H1 (cell line): ENCODE results near the gene PTPRD. TPM values are rescaled to one million over a fixed set of nuclear protein-coding genes. Genes with fewer than 3 reads are reported as not detected.
"Not testable (repeated sequence)": the region's sequence is repeated elsewhere in the genome, so short reads cannot be mapped to it uniquely, and the experiment has no call there.

Experiments
- CTCF ChIA-PET: fragments of 300-600 bp; sonication (Branson Sonifier 250); formaldehyde crosslinking; loops from one replicate; lab custom pipeline; 2021; ENCODE audit not compliant: partially characterized antibody; lab: Charles Lee
- POLR2A ChIA-PET: fragments of 300-600 bp; sonication (Branson Sonifier 250); formaldehyde crosslinking; loops from one replicate; lab custom pipeline; 2021; ENCODE audit warnings: inconsistent platforms; ENCODE audit not compliant: partially characterized antibody; lab: Charles Lee
- DNase-seq, 2 experiments: peaks; one replicate each; pipeline versions ENCODE4 v3.0.0 to v3.0.0-alpha.2; 2010 to 2022; ENCODE audit warnings: low spot score in 2 of 2, low read depth in 1 of 2, mixed read lengths in 1 of 2
- FAIRE-seq: peaks from 2 replicates; lab custom pipeline; 2011; peaks lifted over from hg19 to GRCh38; lab: Jason Lieb, UNC
- H2AFZ ChIP-seq: 2 replicates; pipeline ENCODE4 v1.8.1; 2012; ENCODE audit warnings: low read length, inconsistent platforms
- H2AK5ac ChIP-seq: 2 replicates; pipeline ENCODE4 v1.6.1; 2013; ENCODE audit warnings: low read depth, low read length
- H2BK120ac ChIP-seq: replicated peaks from 2 replicates; pipeline ENCODE3; 2013; ENCODE audit warnings: low read depth, low read length, inconsistent platforms
- H2BK12ac ChIP-seq: 2 replicates; pipeline ENCODE4 v1.6.1; 2013; ENCODE audit warnings: low read depth, low read length
- H2BK15ac ChIP-seq: 2 replicates; pipeline ENCODE4 v1.6.1; 2013; ENCODE audit warnings: low read length
- H2BK20ac ChIP-seq: 2 replicates; pipeline ENCODE4 v1.6.1; 2013; ENCODE audit warnings: low read length
- H2BK5ac ChIP-seq: 2 replicates; pipeline ENCODE4 v1.6.1; 2013; ENCODE audit warnings: low read depth, low read length
- H3K14ac ChIP-seq: 2 replicates; pipeline ENCODE4 v1.6.1; 2013; ENCODE audit warnings: inconsistent platforms; ENCODE audit not compliant: insufficient read length
- H3K18ac ChIP-seq: 2 replicates; pipeline ENCODE4 v1.6.1; 2013; ENCODE audit warnings: low read length; ENCODE audit errors: extremely low read depth
- H3K23ac ChIP-seq: 2 replicates; pipeline ENCODE4 v1.6.1; 2013; ENCODE audit warnings: inconsistent platforms; ENCODE audit not compliant: insufficient read length
- H3K23me2 ChIP-seq: 2 replicates; pipeline ENCODE4 v1.6.1; 2013; ENCODE audit warnings: low read depth, low read length
- H3K27ac ChIP-seq: 2 replicates; pipeline ENCODE4 v1.6.1; 2011; ENCODE audit warnings: low read depth, low read length, inconsistent platforms
- H3K27me3 ChIP-seq, 4 experiments: replicated peaks in 1 of 4; 1 replicate in 1 of 4; 2 replicates in 3 of 4; pipeline versions ENCODE4 v1.6.1 to v1.8.1; 2011 to 2013; ENCODE audit warnings: low read length in 3 of 4, mild to moderate bottlenecking in 3 of 4, inconsistent platforms in 2 of 4, mixed read lengths in 2 of 4, moderate library complexity in 1 of 4; ENCODE audit not compliant: control insufficient read depth in 3 of 4, insufficient read depth in 3 of 4; ENCODE audit errors: extremely low read depth in 1 of 4
- H3K36me3 ChIP-seq, 4 experiments: 2 replicates each; pipeline versions ENCODE4 v1.6.1 to v1.8.1; 2011 to 2013; ENCODE audit warnings: mild to moderate bottlenecking in 4 of 4, low read length in 3 of 4, moderate library complexity in 2 of 4, control low read depth in 1 of 4, inconsistent platforms in 1 of 4; ENCODE audit not compliant: insufficient read depth in 4 of 4, control insufficient read depth in 2 of 4
- H3K4ac ChIP-seq: replicated peaks from 2 replicates; pipeline ENCODE3; 2013; ENCODE audit warnings: low read length, low read depth, mixed read lengths, inconsistent platforms; ENCODE audit not compliant: insufficient read length
- H3K4me1 ChIP-seq, 4 experiments: replicated peaks in 1 of 4; 1 replicate in 1 of 4; 2 replicates in 3 of 4; pipeline versions ENCODE4 v1.6.1 to v1.8.1; 2011 to 2013; ENCODE audit warnings: low read length in 3 of 4, inconsistent platforms in 2 of 4, mixed read lengths in 1 of 4; ENCODE audit not compliant: insufficient read depth in 4 of 4, control insufficient read depth in 3 of 4
- H3K4me2 ChIP-seq, 2 experiments: 2 replicates each; pipeline versions ENCODE4 v1.6.1 to v1.8.1; 2011 to 2013; ENCODE audit warnings: low read depth in 2 of 2, low read length in 2 of 2, control low read depth in 1 of 2, inconsistent platforms in 1 of 2, mild to moderate bottlenecking in 1 of 2; ENCODE audit not compliant: insufficient read depth in 1 of 2
- H3K4me3 ChIP-seq, 4 experiments: fragments of 200-600, 300-600 bp in 1 of 4; sonication (generic), shearing (Covaris generic), sonication (Bioruptor Twin) in 1 of 4; 2 replicates each; pipeline versions ENCODE4 v1.5.1 to v1.8.1; 2011 to 2016; ENCODE audit warnings: low read length in 4 of 4, low read depth in 3 of 4, control low read depth in 2 of 4, inconsistent platforms in 2 of 4, mild to moderate bottlenecking in 2 of 4, mixed read lengths in 1 of 4, moderate library complexity in 1 of 4; ENCODE audit not compliant: insufficient read depth in 2 of 4; ENCODE audit errors: extremely low read depth in 1 of 4
- H3K56ac ChIP-seq: replicated peaks from 2 replicates; pipeline ENCODE3; 2013; ENCODE audit warnings: low read depth, mild to moderate bottlenecking, mixed read lengths, low read length, inconsistent platforms; ENCODE audit not compliant: insufficient read length
- H3K79me1 ChIP-seq: 2 replicates; pipeline ENCODE4 v1.6.1; 2013; ENCODE audit warnings: low read depth, low read length, control low read depth
- H3K79me2 ChIP-seq, 2 experiments: 2 replicates each; pipeline versions ENCODE4 v1.6.1 to v1.8.1; 2012 to 2013; ENCODE audit warnings: low read length in 2 of 2, mild to moderate bottlenecking in 2 of 2, inconsistent platforms in 1 of 2; ENCODE audit not compliant: insufficient read depth in 2 of 2, control insufficient read depth in 1 of 2
- H3K9ac ChIP-seq, 4 experiments: replicated peaks in 1 of 4; 1 replicate in 1 of 4; 2 replicates in 3 of 4; pipeline versions ENCODE4 v1.6.1 to v1.8.1; 2011 to 2013; ENCODE audit warnings: low read depth in 3 of 4, low read length in 3 of 4, control low read depth in 2 of 4, mild to moderate bottlenecking in 2 of 4, moderate library complexity in 2 of 4, inconsistent platforms in 1 of 4; ENCODE audit errors: extremely low read depth in 1 of 4
- H3K9me3 ChIP-seq, 2 experiments: 2 replicates each; pipeline versions ENCODE4 v1.6.1 to v1.8.1; 2012 to 2013; ENCODE audit warnings: mild to moderate bottlenecking in 2 of 2, moderate library complexity in 2 of 2, control low read depth in 1 of 2, inconsistent platforms in 1 of 2, low read depth in 1 of 2, low read length in 1 of 2, mixed read lengths in 1 of 2; ENCODE audit not compliant: insufficient read depth in 2 of 2
- H4K20me1 ChIP-seq, 2 experiments: replicated peaks in 1 of 2; 2 replicates each; pipeline versions ENCODE3 to v1.8.1; 2011 to 2013; ENCODE audit warnings: inconsistent platforms in 2 of 2, low read length in 2 of 2, mild to moderate bottlenecking in 1 of 2; ENCODE audit not compliant: insufficient read depth in 2 of 2, control insufficient read depth in 1 of 2
- H4K5ac ChIP-seq: 2 replicates; pipeline ENCODE4 v1.6.1; 2013; ENCODE audit warnings: low read length, low read depth, mixed read lengths, inconsistent platforms; ENCODE audit not compliant: insufficient read length
- H4K8ac ChIP-seq: 2 replicates; pipeline ENCODE4 v1.8.0; 2013; ENCODE audit warnings: mild to moderate bottlenecking, moderate library complexity, low read length, inconsistent platforms; ENCODE audit not compliant: insufficient read depth; ENCODE audit errors: extremely low read depth
- H4K91ac ChIP-seq: replicated peaks from 2 replicates; pipeline ENCODE3; 2013; ENCODE audit warnings: low read length, mixed read lengths, inconsistent platforms; ENCODE audit not compliant: insufficient read length
- WGBS, 2 experiments: shearing (Covaris generic) in 1 of 2; methylation state at CpG; one replicate each; pipeline versions ENCODE4 v1.1.6 to v1.1.7; 2013 to 2015; ENCODE audit warnings: low lambda C conversion rate in 2 of 2, mixed read lengths in 2 of 2, inconsistent platforms in 1 of 2, low coverage in 1 of 2, missing lambda C conversion rate in 1 of 2; ENCODE audit not compliant: insufficient replicate concordance in 2 of 2, insufficient coverage in 1 of 2, insufficient read length in 1 of 2; ENCODE audit errors: extremely low coverage in 1 of 2, missing lambda C conversion rate in 1 of 2; 5-methylcytosine and 5-hydroxymethylcytosine counted together
- polyA plus RNA-seq, 7 experiments: library from polyadenylated mRNA; depleted of rRNA in 3 of 7; stranded (reverse) in 5 of 7; unstranded in 2 of 7; fragments of >200 nt in 5 of 7; fragments of 200-250 nt in 2 of 7; gene quantifications; 1 replicate in 5 of 7; 2 replicates in 1 of 7; 4 replicates in 1 of 7; pipeline versions ENCODE4 v1.2.1 to v1.2.3, GENCODE V29; 2011 to 2013; ENCODE audit warnings: missing spikeins in 2 of 7, mixed read lengths in 2 of 7
- total RNA-seq: library from RNA; stranded (reverse); fragmentation: NEBNext Ultra II Directional; extraction: Animal tissue kit (Norgen Biotek cat#: 25700); gene quantifications from 2 replicates; pipeline ENCODE4 v1.2.1, GENCODE V29; 2021

The PTPRD gene
- total and polyA plus RNA-seq, 2 of the 8 experiments (the other 6 are each of a cell fraction or from before 2014, with no cell fraction given), result 17.2 to 77.0 TPM

GRCh38 chr9:10449201-10449617 is 163.6 kb downstream of the PTPRD start:
- DNase-seq, H3K9me3 ChIP-seq, H2BK120ac ChIP-seq, H4K20me1 ChIP-seq, H2BK20ac ChIP-seq, H3K79me1 ChIP-seq, H3K23ac ChIP-seq, H3K23me2 ChIP-seq, H2BK5ac ChIP-seq, H3K4me1 ChIP-seq, H3K27ac ChIP-seq, FAIRE-seq, H3K4me3 ChIP-seq, H2BK12ac ChIP-seq, H3K27me3 ChIP-seq, H3K9ac ChIP-seq, POLR2A ChIA-PET, H2AK5ac ChIP-seq, H3K79me2 ChIP-seq, H3K4ac ChIP-seq, H4K8ac ChIP-seq, H3K14ac ChIP-seq, H3K18ac ChIP-seq, CTCF ChIA-PET, H4K5ac ChIP-seq, H4K91ac ChIP-seq, H2AFZ ChIP-seq, H3K36me3 ChIP-seq, H2BK15ac ChIP-seq, H3K56ac ChIP-seq, H3K4me2 ChIP-seq: not testable (repeated sequence)
- 98% methylated on average over 19 of the region's 28 CpGs; no CpG with 5 or more reads in 1 of the 2 experiments for WGBS, 2 experiments
